GM21737 (cell line): ENCODE results near the gene SDK2.
"Not testable (repeated sequence)": the region's sequence is repeated elsewhere in the genome, so short reads cannot be mapped to it uniquely, and the experiment has no call there.

Experiments
- ATAC-seq: cut with Tn5 transposase; IDR thresholded peaks from one replicate; pipeline ENCODE4 v1.9.1; 2021; ENCODE audit warnings: mild to moderate bottlenecking, moderate library complexity; ENCODE audit not compliant: unreplicated experiment

The SDK2 gene

DNA sequence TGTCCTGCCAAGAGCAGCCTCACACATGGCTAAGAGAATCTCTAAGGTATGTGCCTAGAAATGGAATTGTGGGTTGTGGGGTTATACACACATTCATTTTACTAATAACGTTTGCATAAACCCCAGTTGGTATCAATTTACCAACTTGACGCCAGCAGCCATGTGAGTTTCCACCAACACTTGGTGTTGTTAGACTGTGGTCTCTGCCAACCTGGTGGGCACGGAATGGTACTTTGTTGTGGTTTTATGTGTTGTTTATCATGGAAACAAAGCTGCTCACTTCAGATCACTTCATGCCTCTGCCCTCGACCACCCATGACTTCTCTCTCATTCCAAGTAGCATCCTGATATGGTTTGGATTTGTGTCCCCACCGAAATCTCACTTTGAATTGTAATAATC lies 180.4 kb downstream of the SDK2 start:
- no peak for ATAC-seq

DNA sequence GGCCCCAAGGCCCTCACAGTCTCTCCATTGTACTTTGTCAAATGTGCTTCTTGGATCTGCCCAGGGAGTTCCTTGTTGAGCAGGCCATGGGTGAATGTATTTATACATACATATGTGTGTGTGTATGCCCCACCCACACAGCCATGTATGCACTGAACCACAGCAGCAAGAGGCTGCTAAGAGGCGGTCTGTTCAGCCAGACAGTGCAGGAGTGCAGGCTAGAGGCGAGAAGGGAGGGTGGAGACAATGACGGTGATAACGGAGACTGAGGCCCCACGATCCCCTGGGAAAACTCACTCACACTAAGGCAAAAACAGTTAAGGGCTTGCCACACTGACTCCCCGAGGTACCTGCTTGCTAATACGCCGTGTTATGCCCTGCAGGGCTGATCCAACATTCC lies 181.4 kb downstream of the SDK2 start:
- ATAC-seq = no peak

DNA sequence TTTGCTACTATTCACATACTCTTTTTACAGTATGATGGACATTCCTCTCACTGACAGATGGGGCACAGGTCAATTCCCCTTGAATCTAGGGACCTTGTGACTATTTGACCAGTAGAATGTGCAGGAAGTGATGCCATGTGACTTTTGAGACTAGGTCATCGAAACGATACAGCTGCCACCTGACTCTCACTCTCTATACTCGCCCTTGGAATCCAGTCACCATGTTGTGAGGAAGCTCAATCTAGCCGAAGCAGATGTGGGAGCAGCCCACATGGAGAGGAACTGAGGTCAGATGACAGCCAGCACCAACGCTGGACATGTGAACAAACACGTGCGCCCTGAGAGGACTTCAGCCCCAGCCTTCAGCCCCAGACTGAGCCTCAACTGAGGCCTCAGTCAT lies 184.3 kb downstream of the SDK2 start:
- no peak for ATAC-seq

DNA sequence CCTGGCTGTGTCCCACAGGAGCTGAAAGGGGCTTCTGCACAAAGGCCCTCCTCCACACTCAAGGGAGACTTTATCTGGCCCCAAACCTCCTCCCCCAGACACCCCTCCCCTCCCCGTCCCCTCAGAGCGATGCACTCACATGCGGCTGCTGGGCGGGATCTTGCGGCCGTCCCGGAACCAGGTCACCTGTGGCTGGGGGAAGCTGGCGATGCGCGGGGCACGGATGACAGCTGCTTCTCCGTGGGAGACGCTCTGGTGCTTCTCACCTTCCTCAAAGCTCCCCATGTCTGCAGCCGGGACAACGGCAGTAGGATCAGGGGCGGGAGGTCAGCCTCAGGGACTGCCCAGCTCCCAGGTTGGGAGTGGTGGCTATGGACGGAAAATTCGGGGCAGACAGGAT lies 188.5 kb downstream of the SDK2 start:
- ATAC-seq = no peak

DNA sequence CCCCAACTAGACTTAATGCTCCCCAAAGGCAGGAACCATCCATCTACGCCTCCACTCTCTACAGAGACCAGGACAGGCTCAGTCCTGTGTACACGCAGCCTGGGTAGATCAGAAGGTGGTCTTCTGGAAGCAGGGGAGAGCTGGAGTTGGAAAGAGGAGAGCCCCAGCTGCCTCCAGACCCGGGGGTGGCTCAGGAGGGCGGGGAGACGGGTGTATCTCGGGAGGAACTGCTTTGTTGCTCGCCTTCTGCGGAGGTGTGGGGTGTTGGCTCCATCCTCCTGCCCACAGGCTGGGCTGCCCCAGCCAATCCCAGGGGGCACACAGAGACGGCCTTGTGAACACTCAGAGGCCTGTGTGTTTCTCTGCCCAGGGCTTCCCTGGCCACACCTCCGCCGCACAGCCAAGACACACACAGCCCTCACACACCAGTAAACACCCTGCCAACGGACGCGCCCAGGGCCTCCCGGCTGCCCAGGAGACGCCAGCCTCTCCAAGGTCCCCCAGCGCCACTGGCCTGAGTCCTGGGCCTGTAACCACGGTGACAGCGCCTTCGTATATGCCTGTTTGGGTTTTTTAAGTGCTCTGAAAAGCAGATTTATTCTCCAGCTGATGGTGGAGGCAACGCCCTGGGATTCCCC lies 189.1 kb downstream of the SDK2 start:
- ATAC-seq = no peak

DNA sequence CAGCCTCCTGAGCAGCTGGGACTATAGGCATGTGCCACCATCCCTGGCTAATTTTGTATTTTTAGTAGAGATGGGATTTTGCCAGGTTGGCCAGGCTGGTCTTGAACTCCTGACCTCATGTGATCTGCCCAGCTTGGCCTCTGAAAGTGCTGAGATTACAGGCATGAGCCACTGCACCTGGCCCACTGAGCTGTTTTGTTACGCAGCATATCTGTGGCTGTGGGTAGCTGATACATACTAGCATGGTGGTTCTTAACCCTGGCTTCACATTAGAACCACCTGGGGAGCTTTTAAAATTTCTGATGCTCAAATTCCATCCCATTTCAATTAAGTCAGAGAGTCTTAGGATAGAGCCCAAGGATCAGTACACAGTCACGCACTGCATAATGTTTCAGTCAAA lies 190.8 kb downstream of the SDK2 start:
- not testable (repeated sequence) for ATAC-seq

DNA sequence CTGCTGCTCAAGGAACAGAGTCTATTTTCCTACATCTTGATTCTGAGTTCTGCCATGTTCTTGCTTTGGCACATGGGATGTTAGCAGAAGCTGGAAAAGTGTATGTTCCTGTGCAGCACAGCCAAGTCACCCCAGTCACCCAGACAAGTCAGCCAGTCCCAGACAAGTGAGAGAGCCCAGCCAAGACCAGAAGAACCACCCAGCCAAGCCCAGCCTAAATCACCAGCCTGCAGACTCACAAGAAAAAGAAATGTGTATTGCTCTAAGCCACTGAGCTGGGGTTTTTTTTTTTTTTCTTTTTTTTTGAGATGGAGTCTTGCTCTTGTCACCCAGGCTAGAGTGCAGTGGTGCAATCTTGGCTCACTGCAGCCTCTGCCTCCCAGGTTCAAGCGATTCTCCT lies 191.2 kb downstream of the SDK2 start:
- no peak for ATAC-seq

DNA sequence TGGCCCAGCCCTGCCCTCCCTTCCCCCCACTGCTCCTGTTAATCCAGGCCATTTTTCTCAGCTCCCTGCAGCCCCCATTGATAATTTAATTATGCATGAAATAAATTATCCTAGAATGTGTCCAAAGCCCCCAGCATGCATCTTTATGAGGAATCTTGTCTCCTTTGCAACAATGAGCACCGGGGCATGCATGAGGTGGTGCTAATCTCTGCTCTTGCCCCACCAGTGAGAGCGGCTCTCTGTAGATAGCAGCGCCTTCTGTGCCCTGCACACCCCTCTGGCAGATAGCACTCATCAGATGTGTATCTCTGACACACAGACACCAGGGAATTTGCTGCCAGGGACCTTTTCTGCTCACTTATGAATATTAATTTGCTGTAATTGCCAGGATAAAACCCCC lies 192.2 kb downstream of the SDK2 start:
- ATAC-seq = no peak

DNA sequence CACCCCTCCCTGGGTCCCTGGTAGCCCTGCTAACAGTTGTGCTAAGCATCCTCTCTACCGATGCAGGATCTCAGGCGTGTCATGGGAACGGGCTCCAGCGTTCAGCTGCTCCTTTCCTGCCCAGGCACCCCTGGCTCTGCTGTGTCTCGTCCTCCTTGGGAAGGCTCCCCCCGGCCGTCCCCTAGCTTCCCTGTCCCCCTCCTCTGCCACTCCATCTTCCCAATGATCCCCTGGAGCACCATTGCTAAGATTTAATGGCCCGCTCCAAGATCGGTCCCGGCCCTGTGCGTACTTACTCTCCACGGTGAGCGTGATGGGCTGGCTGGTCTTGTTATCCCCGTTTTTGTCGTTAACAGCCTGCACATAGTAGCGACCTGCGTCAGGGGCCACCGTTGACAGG lies 196.9 kb downstream of the SDK2 start:
- ATAC-seq = no peak

DNA sequence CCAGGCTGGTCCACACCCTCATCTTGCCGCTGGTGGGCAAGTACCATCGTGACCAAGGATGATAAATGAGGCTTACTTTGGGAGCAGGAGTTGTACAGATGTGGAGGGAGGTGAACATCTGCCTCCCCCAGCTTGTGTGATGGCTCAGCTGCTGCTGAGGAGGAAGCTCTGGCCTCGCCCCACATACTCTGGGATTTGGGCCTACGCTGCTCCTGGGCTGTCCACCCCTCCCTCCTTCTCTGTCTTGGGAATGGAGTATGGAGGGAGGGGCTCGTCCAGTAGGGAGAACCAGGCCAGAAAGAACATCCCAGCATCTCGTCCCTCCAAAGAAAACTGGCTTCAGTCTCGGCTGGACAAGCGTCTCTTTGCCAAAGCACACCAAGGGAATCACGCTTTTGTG lies 197.6 kb downstream of the SDK2 start:
- no peak for ATAC-seq

DNA sequence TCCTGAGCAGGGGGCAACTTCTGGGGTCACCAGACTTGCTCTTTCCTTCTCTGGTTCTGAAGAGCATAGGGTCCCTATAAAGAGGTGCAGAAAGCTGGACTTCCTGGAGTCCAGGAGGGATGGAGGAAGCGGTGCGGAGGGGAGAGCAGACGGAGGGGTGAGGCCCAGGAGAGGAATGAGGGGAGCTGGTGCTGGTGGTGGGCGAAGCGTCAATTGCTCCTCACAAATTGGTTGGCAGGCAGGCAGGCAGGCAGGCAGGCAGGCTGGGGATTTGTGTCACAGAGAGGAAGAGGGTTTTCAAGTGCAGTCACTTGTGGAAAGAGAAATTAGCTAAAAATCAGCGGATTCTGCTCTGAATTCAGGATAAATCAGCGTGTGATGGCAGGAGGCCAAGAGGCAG lies 198.8 kb downstream of the SDK2 start:
- ATAC-seq = no peak

DNA sequence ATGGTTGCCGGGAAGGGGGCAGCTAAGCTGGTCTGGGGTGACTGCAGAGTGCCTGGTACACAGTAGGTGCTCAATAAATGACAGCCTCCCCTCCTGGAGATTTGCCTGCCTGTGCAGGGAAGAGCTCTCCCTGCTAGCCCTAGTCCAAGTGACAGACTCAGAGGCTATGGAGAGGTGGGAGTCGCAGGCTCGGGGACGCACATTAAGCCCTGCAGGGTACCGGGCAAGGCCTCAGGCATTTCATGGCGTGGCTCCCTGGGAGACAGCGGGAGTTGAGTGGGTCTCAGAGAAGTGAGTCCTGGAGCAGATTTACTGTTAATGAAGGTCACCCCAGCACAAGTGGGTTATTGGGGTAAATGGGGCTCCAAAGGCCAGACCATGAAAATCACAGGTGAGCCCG lies 200.2 kb downstream of the SDK2 start:
- no peak for ATAC-seq

DNA sequence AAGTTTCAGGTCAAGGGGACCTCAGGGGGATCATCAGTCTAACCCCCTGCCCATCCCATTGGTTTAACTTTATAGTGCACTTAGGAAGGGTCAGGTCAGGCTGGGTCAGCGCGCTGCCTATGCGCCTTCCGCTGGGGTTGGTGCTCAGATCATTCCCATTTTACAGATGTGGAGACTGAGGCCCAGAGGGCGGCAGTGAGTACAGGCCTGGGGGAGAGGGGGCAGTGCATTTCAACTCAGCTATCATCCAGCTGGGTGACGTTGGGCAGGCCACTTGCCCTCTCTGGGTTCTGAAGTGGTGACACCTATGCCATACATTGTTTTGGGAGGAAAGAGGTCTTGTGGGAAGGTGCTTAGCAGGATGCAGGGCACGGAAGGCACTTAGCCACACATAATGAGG lies 204.6 kb downstream of the SDK2 start:
- ATAC-seq = no peak

DNA sequence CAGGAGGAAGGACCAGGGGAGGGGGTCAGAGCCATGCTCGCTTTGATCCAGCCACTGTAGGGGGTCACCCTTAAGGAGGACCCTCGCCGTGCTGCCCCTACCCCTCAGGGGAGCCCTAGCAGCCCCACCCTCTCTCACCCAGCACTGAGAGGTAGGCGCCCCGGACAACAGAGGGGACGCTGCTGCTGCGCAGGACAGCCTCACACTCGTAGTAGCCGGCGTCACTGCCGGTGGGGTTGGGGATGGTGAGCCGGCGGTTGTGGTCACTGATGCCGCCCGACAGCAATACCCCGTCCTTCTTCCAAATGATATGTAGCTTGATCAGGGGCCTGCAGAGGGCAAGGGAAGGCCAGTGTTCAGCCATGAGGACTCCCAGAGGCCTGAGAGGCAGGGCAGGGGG lies 206.4 kb downstream of the SDK2 start:
- no peak for ATAC-seq

DNA sequence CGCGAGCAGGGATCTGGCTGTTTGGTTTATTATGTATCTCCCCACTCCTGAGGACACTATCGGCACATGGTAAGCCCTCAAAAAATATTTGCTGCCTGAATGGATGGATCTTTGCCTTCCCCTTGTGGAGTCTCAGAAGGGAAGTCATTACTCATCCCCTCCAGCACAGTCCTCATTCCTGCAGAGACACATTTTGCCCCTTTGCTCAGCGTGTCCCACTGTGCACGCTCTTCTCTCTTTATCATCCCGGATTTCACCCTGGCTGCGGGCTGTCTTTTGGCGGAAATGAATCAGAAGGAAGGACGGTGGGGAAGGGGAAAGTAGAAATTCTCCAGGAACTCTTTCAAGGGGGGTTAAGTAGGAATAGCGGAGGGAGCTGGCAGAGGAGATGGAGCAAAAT lies 207.3 kb downstream of the SDK2 start:
- ATAC-seq = no peak

DNA sequence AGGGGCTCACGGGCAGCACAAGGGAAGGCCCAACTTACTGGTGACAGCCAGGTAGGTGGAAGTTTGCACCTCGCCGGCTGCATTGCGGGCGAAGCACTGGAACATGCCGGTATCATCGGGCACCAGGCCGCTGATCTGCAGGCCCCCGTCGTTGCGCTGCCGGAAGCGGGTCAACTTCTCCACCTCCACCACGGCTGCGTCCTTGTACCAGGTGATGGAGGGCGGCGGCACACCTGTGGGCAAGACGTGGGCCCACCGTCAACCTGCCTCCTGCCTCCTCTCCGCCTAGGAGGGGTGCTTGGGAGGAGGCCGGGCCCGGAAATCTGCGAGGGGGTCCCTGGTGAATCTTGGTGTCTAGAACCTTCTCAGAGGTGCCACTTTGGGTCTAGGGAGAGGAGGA lies 208.8 kb downstream of the SDK2 start:
- ATAC-seq = no peak

DNA sequence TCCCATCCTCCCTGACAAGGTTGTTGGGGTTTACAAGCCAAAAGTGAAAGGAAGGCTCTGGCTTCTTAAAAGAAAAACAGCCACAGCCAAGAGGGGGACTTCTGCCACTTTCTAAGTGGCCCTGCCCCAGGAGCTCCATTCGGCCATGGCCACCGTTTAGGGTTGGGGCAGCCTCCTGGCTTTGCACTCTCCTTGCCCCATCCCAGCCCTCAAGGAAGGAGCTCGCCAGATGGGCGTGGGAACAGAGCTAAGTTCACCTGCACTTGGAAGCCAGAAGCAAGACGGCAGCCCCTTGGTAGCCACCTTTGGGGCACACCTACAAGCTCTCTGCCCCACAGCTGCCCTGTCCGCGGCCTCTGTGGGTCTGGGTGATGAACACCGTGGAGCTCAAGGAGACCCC lies 210.1 kb downstream of the SDK2 start:
- ATAC-seq = no peak

DNA sequence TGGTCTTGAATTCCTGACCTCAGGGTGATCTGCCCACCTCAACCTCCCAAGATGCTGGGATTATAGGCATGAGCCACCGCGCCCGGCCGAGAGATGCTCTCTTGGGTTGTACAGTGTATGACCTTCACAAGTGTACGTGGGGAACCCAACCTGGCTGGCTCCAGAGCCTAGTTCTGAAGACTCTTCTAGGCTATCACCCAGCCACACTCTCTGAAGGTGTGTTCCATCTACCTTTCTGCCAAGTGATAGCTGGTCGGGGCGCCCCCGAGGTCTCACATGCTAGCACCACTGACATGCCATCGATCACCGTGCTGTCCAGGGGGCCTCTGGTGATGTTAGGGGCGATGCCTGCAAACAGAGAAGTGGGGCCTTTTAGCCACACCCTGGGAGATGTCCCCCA lies 210.7 kb downstream of the SDK2 start:
- no peak for ATAC-seq

DNA sequence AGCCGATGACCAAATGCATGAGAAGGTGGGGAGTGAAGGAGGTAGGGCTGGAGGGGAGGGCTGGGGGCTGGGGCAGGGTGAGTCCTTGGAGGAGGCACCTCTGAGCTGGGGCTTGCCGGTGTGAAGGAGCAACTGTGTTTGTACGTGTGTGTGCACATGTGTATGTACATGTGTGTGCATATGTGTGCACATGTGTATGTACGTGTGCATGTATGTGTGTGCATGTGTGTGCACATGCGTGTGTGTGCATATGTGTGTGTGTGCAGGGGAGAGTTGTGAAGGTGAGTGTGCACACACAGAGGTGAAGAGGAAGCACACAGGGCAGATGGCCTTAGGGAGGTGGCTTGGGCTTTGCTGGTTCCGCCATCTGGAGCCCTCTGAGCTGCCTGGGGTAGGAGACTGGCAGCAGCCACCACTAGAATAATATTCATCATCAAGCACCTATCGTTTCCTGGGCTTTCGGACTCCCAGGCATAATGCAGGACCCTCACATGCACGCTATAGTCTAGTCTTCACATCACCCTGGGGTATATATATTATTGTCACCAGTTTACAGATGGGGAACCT lies 211.5 kb downstream of the SDK2 start:
- ATAC-seq = no peak

DNA sequence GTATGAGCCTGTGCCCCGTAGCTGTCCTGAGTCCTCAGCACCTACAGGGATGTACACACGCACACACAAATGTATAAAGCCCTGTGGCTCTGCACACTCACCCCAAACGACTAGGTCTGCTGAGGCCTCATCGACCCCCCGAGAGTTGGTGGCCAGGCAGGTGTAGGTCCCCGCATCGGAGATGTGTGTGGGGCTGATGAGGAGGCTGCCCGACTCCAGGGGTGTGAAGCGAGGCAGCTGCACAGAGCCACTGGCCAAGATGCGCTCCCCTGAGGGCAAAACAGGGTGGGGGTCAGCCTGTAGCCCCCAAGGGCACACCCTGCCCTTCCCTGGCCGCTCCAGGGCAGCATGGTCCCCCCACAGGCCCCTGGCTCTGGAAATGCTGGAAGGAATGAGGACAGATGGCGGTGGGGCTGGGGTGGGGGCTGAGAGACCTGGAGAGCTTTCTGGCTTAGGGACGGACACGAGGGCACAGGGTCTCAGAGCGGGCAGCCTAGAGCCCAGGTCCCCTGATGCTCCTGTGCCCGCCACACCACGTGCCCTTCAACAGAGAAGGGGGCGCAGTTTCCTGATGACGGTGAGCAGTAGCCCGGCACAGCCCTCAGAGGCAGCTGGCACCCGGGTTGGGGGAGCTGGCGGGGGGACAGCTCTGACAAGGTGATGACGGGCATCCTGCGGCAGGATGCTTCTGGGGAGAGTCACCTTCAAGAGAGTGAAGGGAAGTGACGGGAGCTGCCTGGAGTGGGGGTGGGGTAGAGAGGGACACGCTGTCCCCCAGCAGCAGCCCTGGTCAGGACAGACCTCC lies 212.6 kb downstream of the SDK2 start:
- ATAC-seq = no peak

DNA sequence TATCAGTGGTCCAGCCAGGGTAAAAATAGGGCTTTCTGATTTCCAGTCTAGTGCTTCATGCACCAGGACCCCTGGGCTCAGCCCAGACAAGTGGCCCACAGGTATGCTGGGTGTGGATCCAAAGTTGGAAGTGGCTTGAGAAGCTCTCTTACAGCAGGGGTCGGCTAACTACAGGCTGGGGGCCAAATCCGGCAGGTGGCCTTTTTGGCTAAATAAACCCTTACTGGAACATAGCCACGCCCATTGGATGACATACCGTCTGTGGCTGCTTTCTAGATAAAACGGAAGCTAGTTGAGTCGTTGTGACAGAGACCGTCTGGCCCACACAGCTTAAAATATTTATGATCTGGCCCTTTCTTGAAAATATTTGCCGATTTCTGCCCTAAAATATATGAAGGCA lies 213.4 kb downstream of the SDK2 start:
- no peak for ATAC-seq

DNA sequence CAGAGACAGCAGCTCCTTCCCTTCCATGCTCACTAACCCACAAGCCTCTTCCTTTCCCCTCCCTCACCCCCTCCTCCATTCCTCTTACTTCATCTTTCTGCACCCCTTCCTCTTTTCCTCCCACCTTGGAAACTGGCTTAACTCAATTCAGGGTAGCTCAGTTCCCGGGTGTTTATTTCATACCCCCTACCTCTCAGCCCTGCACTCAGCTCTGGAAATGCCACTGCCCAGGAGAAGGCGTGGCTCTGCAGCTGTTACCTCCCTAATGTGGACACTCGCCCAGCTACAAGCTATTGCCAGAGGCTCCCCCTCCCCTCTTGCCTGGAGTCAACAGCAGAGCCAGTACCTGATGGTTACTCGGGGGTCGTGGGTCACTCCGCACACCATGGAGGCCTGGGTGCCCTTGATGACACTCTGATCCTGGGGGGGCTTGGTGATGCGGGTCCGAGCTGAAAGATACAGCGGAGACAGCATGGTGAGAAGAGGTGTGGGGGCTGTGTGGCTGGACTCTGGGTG lies 214.0 kb downstream of the SDK2 start:
- no peak for ATAC-seq
